ENCODE data around the gene NDRG4.

- TF ChIP-seq EZH2 (IDR thresholded peaks at IDR 0.05; ENCODE audit: insufficient read depth, poor library complexity, severe bottlenecking) (no peak), EZH2phosphoT487 (IDR thresholded peaks at IDR 0.05; ENCODE audit: insufficient read depth, low read depth) (no peak)
These were observed 21.5 kb upstream of the NDRG4 start for GRCh38 chr16:58478427-58478826.

Data from GM23248 (cell line).